ENCODE results near the gene ARHGEF28.

- TF ChIP-seq EP300 (conservative IDR thresholded peaks at IDR 0.05; ENCODE audit: poor library complexity, severe bottlenecking) (no peak), CTCF (IDR thresholded peaks at IDR 0.05; ENCODE audit: poor library complexity, severe bottlenecking) (no peak)
These were observed 93.6 kb downstream of the ARHGEF28 start for GRCh38 chr5:73719632-73720031.

Data from neural cell (in vitro differentiated cells).